Medulla oblongata (tissue), 1 donor: ENCODE results near the gene ISG20.

ENCODE experiments used
- DNase-seq: peaks from one replicate; pipeline ENCODE4 v3.0.0-alpha.2; 2015; ENCODE audit errors: extremely low spot score

Gene ISG20

DNA sequence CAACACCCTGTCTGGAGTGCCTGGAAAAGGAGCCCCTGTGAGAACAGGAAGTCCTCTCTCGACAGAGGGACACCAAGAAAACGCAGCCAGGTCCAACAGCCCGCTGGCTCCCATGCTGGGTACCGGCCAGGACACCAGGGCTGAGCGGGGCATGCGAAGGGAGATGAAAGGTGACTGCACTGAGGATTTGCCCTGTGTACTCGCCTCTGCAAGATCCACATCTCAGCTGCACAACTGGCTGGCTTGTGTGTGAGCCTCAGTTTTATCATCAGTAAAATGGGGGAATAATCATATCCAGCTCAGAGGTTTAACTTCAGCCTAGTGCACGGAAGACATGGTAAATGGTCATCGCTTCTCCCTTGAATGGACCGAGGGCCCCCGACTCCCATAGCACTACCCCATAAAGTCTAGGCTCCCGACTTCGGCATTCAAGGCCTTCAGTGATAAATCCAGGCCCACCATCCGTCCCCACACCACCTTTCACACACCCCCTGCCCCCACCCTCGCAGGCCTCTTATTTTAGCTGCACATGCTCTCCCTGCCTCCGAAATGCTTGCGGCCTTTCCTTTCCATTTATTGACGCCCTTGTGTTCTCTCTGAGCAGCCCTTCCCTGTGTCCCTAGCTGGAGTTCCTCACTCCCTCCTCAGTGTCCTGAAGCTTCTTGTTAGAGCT lies 15.8 kb downstream of the ISG20 start:
- no peak for DNase-seq

GRCh38 chr15:88655103-88655553 lies 16.3 kb downstream of the ISG20 start:
- no peak for DNase-seq

GRCh38 chr15:88655800-88656488 lies 17.1 kb downstream of the ISG20 start:
- no peak for DNase-seq

DNA sequence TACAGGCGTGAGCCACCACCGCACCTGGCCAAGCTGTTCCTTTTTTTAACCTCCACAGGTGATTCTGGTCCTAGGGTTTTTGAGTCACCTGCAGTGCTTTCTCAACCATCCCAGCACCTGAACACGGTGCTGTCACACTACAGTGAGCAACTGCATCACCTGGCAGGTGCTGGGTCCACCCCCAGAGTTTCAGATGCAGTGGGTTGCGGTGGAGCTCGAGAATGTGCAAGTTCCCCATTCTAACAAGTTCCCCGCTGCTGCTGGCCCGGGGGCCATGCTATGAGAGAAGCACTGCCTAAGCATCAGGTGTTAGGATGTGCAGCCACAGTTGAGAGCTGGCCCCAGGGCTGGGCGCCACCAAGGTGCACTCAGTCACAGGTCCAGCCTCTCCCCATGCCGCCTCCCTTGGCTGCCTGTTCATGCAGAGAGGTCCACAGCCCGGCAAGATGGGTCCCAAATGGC lies 18.0 kb downstream of the ISG20 start:
- no peak for DNase-seq

- DNase-seq: peak; percentile 62
These were observed 18.7 kb downstream of the ISG20 start for GRCh38 chr15:88657326-88658069.

DNA sequence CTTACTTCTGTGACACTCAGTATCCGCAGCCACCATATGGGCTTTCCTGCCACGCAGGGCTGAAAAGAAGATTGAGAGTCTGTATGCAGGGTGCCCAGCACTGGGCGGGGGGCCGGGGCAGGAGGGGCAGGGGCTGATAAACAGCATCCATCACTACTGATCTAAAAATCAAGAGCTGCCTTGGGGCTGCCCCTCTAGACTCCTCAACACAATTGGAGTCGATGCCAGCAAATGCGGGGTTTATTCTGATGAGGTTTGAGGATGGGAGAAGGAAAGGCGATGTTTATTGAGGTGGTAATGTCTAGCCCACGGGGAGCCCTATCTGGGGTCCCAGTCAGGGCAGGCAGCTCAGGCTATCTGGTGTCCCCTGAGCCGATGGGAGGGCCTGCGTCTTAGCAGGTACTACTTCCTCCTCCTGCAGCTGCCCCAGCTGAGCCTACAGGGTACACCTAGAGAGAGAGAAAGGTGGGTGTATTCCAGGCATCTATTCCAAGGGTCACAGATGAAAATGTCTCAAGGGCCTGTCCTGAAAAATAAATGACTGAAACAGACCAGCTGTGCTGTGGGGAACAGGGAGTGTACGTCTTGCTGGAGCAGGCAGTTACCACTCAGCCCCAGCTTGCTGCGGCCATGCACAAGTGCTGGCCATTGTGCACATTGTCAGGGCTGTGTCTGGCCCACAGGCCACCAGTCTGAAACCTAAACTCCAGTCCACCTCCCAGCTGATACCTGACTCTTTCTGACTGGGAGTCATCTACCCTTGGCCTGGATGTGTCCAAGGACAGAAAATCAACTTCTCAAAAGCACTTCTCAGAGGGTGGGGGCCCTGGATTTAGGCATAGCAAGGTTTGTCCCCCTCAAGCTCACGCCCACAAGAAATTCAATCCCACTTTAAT lies 19.5 kb downstream of the ISG20 start:
- DNase-seq: no peak

GRCh38 chr15:88658972-88659931 lies 20.4 kb downstream of the ISG20 start:
- peak; percentile 63 for DNase-seq

DNA sequence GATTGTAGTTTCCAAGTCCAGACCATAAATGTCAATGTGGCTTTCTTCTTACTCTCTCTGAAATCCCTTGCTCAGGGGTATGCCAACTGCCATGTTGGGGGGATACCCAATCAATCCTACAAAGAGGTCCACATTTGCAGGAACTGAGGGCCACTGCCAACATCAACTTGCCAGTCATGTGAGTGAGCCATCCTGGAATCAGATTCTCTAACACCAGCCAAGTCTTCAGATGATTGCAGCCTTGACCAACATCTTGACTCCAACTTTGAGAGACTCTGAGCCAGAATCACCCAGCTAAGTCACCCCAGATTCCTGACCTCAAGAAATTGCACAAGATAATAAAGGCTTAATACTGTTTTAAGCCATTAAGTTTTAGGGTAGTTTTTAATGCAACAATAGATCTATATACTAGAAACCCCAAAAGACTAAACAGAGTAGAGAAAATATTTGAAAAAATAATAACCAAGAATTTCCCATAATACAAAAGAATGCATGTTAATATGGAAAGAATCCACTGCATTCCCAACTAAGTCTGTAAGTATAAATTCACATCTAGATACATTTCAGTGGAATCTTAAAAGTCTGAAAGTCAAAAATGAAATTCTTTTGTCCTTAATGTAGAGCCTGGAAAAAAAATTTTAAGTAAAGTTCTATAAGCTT lies 22.4 kb downstream of the ISG20 start:
- DNase-seq: no peak

DNA sequence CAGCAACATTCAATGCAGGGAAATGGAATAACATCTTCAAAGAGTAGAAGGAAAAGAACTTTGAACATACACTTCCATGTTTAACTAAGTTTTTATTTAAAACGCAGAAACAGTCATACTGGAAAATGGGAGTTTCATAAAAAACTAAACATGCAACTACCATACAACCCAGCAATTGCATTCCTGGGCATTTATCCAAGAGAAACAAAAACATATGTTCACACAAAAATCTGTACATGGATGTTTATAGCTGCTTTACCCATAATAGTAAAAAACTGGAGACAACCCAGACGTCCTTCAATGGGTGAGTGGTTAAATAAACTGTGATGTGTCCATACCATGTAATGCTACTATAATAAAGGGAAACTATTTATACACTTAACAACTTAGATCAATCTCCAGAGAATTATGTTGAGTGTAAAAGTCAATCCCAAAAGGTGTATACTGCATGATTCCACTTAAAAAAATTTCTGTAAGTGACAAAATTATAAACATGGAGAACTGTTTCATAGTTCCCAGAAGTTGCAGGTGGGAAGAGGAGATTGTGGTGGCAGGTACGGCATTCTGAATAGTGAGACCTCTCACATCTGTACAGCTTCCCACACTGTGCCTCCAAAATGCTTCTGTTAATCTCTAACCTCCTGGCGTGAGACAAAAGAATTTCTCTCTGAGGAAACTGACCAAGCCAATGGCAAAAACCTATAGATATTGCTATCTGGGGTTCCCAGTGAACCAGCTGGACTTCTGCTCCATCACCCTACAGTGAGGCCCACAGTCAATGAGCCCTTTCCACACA lies 23.1 kb downstream of the ISG20 start:
- DNase-seq: no peak

DNA sequence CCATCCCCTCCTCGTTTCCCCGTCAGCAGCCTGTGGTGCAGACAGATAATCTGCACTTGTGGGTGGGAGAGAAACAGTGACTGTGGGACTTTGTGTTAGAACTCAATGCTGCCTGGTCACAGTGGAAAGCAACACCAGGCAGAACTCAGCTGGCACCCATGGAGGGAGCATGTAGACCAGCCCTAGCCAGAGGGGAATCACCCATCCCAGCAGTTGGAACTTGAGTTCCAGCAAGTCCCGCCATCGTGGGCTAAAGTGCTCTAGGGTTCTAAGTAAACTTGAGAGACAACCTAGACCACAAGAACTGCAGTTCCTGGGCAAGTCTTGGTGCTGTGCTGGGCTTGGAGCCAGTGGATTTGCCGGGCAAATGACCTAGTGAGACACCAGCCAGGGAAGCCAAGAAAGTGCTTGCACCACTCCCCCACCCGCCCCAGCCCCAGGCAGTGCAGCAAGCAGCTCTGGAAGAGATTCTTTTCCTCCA lies 24.4 kb downstream of the ISG20 start:
- DNase-seq: no peak

GRCh38 chr15:88664151-88664778 lies 25.4 kb downstream of the ISG20 start:
- DNase-seq: peak; percentile 62

DNA sequence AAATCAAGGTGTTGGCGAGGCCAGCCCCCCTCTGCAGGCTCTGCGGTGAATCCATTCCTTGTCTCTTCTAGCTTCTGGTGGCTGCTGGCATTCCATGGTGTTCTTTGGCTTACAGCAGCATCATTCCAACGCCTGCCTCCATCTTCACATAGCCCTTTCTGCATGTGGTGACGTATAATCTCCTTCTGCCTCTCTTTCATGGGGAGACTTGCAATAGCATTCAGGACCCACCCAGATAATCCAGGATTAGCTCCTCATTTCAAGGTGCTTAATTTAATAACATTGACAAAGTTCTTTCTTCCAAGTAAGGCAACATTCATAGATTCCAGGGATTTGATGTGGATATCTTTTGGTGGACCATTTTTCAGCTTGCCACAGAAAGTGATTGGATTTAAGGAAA lies 35.8 kb downstream of the ISG20 start:
- no peak for DNase-seq

DNA sequence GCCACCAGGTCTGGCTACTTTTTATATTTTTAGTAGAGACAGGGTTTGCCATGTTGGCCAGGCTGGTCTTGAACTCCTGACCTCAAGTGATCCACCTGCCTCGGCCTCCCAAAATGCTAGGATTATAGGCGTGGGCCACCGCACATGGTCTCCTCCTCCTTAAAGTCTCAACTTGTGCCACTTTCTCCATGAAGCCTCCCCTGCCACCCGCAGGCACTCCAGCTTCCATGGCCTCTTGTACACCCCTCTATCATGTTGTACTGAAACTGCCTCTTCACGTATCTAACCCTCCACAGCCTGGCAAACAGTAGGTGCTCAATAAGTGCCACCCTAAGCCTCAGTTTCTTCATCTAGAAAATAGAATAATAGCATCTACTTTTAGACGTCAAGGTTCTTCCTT lies 39.9 kb downstream of the ISG20 start:
- no peak for DNase-seq

GRCh38 chr15:88680241-88681001 lies 41.6 kb downstream of the ISG20 start:
- DNase-seq: peak; percentile 38

DNA sequence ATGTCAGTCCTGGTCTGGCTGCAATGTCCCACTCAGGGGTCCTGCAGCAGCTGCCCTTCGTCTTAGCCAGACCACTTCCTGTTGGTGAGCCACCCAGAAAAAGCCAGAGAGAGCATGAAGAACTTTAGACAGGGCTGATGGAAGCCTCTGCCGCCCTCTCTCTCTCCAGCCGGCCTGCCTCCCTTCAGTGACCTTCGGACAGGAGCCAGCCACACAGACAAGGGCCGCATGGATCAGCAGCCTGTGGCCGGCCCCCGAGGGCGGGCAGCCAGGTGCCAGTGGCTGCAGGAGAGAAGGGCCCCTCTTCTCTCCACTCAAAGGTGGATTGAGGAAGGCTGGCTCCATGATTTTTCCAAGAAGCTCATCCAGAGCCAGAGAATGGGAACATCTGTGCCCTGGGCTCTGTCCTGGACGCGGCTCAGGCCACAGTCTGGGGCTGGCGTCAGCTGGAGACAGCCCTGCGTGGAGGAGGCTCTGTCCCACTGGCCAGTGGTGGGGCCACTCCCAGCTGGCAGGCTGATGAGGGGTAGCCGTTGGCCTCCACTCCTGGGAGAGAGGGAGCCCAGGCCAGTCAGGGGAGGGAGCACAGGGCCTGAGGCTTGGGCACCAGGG lies 42.9 kb downstream of the ISG20 start:
- peak; percentile 50 for DNase-seq

DNA sequence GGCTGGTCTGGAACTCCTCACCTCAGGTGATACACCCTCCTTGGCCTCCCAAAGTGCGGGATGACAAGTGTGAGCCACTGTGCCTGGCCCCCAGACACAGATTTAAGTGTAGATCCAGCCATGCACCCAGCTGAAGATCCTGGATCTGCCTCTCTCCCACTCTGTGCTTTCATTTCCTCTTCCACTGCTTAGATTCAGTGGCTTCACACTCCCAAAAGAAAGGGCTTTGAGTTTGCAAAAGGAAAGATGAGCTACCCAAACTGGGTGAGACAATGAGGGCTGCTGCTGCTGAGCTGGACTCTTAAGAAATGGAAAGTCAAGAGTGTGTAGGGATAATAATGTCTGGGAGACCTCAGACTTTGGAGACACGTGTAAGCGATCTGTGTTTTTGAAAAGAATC lies 45.5 kb downstream of the ISG20 start:
- no peak for DNase-seq

DNA sequence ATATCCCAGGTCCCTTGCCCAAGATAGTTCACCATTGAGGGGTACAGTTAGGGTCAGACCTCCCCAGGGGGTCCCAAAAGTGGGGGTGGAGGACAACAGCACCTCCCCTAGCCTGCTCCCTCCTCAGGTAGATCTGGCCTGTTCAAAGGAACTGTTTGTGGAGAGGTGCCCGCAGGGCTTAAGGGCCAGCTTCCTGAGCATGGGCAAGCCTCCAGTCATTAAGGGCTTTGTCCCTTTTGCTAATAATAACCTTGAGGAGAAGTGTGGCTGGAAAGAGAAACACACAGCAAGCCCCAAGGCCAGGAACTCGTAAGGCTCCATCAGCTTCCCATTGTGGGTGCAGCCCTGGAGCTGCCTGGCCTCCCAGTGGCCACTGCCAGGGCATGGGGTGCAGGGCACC lies 47.4 kb downstream of the ISG20 start:
- DNase-seq: no peak
